Panc1 (cell line): ENCODE measurements around the gene CTRB1.

Source experiments
- POLR2AphosphoS5 ChIP-seq: IDR thresholded peaks from 2 replicates; pipeline ENCODE4 v1.6.1; 2012; ENCODE audit warnings: mild to moderate bottlenecking, low read depth, low read length, moderate library complexity
- REST ChIP-seq, 2 experiments: IDR thresholded peaks; 2 replicates each; pipeline ENCODE4 v1.6.1; 2011 to 2012; ENCODE audit warnings: low read depth in 2 of 2, control low read depth in 1 of 2, low read length in 1 of 2, mild to moderate bottlenecking in 1 of 2, moderate library complexity in 1 of 2; ENCODE audit not compliant: insufficient read depth in 1 of 2
- TF ChIP-seq, protein P1 (sequence below): fragments of 450-650 bp; IDR thresholded peaks from 2 replicates; pipeline ENCODE4 v1.5.1; 2017; ENCODE audit warnings: mild to moderate bottlenecking

- TF ChIP-seq POLR2AphosphoS5: no peak
- TF ChIP-seq, protein P1, sequence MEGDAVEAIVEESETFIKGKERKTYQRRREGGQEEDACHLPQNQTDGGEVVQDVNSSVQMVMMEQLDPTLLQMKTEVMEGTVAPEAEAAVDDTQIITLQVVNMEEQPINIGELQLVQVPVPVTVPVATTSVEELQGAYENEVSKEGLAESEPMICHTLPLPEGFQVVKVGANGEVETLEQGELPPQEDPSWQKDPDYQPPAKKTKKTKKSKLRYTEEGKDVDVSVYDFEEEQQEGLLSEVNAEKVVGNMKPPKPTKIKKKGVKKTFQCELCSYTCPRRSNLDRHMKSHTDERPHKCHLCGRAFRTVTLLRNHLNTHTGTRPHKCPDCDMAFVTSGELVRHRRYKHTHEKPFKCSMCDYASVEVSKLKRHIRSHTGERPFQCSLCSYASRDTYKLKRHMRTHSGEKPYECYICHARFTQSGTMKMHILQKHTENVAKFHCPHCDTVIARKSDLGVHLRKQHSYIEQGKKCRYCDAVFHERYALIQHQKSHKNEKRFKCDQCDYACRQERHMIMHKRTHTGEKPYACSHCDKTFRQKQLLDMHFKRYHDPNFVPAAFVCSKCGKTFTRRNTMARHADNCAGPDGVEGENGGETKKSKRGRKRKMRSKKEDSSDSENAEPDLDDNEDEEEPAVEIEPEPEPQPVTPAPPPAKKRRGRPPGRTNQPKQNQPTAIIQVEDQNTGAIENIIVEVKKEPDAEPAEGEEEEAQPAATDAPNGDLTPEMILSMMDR: no peak
- no peak for TF ChIP-seq REST (IDR thresholded peaks at IDR 0.05; ENCODE audit: insufficient read depth in 1 of 2, low read depth in 2 of 2, low read length in 1 of 2)
Measured at GRCh38 chr16:75241955-75242354, 23.2 kb downstream of the CTRB1 start.
